Femur (tissue), 1 donor: ENCODE data around the gene G2E3.
"Not testable (repeated sequence)": the region's sequence is repeated elsewhere in the genome, so short reads cannot be mapped to it uniquely, and the experiment has no call there.

ENCODE experiments used
- DNase-seq: peaks from one replicate; pipeline ENCODE4 v3.0.0-alpha.2; 2017

Gene G2E3

GRCh38 chr14:30604696-30605095 is 45.7 kb downstream of the G2E3 start:
- DNase-seq: not testable (repeated sequence)

GRCh38 chr14:30607156-30607780 is 48.3 kb downstream of the G2E3 start:
- DNase-seq: no peak

GRCh38 chr14:30608533-30609006 is 49.6 kb downstream of the G2E3 start:
- DNase-seq: no peak

- peak; percentile 71 for DNase-seq
Measured at GRCh38 chr14:30610787-30611343, 51.9 kb downstream of the G2E3 start.

- DNase-seq: no peak
Measured at GRCh38 chr14:30614155-30614554, 55.2 kb downstream of the G2E3 start.

- DNase-seq: no peak
Measured at GRCh38 chr14:30620178-30620577, 61.2 kb downstream of the G2E3 start.

DNA sequence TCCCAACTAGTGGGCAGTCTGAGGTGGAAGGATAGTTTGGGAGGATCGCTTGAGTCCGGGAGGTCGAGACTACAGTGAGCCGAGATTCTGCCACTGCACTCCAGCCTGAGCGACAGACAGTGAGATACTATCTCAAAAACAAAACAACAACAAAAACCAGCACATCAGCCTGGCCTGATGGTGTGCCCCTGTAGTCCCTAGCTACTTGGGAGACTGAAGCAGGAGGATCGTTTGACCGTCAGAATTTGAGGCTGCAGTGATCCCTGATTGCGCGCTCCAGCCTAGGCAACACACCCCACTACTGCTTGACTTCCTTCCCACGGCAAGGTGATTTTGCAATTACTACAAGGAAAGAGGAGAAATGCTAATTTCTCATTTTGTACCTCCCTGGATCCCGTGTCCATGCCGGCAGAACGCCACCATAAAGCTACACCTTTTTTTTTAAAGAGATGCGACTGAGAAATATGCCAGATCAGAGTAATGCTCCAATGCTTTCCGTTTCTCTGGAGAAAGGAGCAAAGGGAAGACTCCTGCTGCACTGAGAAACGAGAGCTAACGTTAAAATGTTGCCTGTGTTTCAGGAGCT is 62.5 kb downstream of the G2E3 start:
- peak; percentile 26 for DNase-seq

DNA sequence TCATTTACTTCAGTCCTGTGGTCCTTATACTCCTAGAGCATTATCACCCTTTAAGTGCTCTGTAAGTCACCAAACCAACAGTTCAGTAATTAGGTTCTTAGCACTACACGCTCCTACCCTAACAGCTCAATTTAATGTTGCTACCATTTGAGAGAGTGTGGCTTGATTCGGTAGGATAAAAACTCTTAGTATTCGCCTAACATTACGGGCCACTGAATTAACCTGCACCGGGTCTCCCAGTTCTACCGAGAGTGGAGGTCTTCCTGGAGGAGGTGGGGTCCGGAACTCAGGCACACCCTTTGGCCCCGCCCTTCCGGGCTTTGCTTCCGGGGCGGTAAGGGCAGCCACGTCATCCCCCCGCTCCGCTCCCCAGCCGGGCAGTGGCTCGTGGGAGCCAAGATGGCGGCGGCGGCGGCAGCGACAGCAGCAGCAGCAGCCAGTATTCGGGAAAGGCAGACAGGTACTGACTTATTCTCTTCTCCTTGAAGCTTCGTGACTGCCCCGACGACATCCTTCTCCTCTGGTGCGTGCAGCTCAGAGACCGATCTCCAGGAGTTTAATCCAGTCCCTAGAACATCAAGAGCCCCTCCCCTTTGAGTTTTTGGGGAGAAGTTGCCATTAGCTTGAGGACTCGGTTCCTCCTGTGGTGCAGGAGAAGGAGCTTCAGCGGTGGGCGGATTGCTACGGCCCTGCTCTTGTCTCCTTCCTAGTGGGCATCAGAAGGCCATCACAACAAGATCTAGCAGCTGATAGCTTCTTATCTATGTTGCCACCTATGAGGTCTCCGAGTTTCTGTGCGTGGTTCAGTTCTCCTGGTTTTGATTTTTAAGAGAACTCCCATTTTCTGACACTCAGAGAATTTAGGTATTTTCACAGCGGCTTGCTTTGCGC is 63.2 kb downstream of the G2E3 start, which contains the start of gene SCFD1:
Gene SCFD1 (plus strand): TSS at position 380 of the 891 bp plus-strand sequence. CDS start 20 bp downstream, at position 400.
- DNase-seq: peak; percentile 97

DNA sequence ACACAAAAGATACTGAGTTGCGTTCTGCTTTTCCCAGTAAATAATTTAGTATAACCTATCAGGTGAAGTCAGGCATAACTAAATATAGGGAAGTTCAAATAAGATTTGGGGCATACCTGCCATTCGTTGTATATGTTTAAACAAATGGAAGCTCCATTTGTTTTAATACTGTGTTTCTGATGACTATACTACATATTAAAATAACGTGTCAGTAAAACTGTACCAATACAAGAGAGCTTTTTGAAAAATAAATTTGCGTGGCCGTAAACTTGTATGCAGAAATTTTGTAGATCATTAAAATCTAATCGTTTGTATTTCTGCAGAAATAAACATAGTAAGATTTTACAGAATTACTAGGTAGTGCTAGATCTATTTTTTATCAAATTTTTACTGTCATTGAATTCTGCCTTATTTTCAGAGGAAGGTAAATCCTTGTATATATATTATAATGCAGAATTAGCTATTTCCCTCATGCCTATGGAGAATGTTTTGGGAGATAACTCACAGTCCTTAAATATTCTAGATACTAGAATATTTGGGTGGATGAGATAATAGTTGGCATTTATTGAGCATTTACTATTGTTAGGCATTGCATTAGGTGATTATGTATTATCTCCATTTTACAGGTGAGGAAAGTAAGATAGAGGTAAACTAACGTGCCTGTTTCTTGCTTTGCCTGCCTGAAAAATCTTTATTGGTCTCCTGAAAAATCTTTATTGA is 64.6 kb downstream of the G2E3 start:
- no peak for DNase-seq

- no peak for DNase-seq
Measured at GRCh38 chr14:30624132-30624423, 65.1 kb downstream of the G2E3 start.

GRCh38 chr14:30625533-30625932 is 66.6 kb downstream of the G2E3 start:
- DNase-seq: no peak

DNA sequence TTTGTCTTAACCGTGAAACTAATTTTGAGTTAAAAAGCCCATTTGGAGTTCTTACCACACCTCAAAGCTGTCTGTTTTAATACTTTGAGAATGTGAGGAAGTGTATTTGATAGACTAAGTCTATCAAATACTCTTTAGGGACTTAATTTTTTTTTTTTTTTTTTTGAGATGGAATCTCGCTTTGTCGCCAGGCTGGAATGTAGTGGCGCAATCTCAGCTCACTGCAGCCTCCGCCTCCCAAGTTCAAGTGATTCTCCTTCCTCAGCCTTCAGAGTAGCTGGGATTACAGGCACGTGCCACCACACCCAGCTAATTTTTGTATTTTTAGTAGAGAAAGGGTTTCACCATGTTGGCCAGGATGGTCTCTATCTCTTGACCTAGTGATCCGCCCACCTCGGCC is 70.5 kb downstream of the G2E3 start:
- not testable (repeated sequence) for DNase-seq

GRCh38 chr14:30630248-30630647 is 71.3 kb downstream of the G2E3 start:
- DNase-seq: no peak

DNA sequence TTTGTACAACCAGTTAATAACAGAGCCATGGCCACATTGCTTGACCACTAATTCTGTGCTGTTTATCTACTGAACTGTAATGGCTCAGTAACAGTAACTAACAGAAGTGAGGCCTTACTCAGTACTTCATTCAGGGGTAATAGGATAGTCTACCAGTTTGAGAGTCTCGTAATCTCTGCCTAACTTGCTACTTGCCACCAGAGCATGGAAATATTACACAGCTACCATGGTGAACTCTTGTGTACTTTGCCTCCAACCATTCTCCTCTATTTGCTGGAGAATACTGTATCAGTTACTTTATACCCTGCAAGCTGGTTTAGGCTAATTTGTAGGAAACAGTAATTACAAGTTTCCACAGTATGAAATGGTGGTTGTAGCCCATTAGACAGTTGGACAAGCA is 73.8 kb downstream of the G2E3 start:
- DNase-seq: no peak

GRCh38 chr14:30638926-30639325 is 80.0 kb downstream of the G2E3 start:
- no peak for DNase-seq

GRCh38 chr14:30641207-30641606 is 82.2 kb downstream of the G2E3 start:
- no peak for DNase-seq

- DNase-seq: not testable (repeated sequence)
Measured at GRCh38 chr14:30644462-30644861, 85.5 kb downstream of the G2E3 start.

GRCh38 chr14:30645600-30645999 is 86.6 kb downstream of the G2E3 start:
- DNase-seq: no peak

DNA sequence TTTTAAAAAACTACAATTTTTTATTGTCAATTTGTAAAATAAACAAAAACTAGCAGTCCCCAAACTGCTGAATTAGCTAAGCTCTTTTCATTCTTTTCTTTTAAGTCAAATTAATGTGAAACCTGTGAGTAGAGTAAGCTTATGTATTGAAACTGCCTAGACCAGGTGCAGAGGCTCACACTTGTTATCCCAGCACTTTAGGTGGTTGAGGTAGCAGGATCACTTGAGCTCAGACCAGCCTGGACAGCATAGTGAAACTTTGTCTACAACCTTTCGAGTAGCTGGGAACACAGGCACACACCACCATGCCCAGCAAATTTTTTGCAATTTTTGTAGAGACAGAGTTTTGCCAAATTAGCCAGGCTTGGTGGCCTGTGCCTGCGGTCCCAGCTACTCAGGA is 89.5 kb downstream of the G2E3 start:
- no peak for DNase-seq

DNA sequence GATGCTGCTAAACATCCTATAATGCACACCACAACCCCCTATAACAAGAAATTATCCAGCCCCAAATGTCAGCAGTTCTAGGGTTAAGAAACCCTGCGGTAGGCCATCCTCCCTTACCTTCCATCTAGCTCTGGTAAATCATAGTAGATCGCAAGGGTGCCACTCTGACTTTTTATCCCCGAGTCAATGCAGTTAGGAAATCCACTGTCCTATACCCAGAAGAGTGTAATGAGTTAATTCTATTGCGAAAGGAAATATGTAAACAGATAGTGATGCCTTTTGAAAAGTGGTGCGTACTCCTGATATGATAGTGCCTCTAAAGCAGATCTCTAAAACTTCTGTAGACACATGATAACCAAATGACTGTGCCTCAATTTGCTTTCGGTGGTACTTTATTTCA is 93.0 kb downstream of the G2E3 start:
- DNase-seq: no peak

DNA sequence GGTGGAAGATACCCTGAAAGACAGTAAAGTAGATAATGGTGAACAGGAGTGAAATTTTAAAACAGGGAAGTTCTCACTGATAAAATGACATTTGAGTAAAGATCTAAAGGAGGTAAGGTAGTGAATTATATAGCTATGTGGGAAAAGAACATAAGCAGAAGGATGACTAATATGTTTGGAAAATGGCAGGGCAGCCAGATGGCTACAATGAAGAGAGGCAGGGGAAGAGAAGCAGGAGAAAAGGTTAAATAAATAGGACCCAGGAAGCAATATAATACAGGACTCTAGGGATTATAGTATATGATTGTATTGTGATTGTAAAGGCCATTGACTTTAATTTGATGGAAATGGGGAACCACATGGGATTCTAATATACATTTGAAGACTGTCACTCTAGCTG is 96.2 kb downstream of the G2E3 start:
- DNase-seq: no peak

DNA sequence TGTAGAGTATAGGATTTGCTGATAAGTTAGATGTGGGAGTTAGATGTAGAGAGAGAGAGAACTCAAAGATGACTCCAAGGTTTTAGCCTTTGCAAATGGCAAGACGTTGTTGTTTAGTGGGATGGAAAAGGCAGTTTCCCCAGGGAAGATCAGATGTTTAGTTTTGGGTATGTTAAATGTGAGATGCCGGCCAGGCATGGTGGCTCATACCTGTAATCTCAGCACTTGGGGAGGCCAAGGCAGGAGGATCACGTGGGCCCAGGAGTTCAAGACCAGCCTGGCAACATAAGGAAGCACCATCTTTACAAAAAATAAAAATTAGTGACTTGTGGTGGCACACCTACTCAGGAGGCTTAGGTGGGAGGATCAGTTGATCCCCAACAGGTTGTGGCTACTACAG is 96.7 kb downstream of the G2E3 start:
- DNase-seq: no peak

- no peak for DNase-seq
Measured at GRCh38 chr14:30656190-30656632, 97.3 kb downstream of the G2E3 start.
